Neural crest cell (in vitro differentiated cells): ENCODE results near the gene RETREG1. TPM values are rescaled to one million over a fixed set of nuclear protein-coding genes. Genes with fewer than 3 reads are reported as not detected.

Experiments used
- DNase-seq: peaks from one replicate; pipeline ENCODE4 v3.0.0; 2021; ENCODE audit warnings: low read depth, mixed read lengths, low spot score
- H3K27ac Mint-ChIP-seq: one replicate; pipeline ENCODE4 v1.8.0; 2021; ENCODE audit warnings: mild to moderate bottlenecking, mixed read lengths; ENCODE audit not compliant: unreplicated experiment
- H3K27me3 Mint-ChIP-seq: 2 replicates; pipeline ENCODE4 v1.8.0; 2021; ENCODE audit warnings: low read depth, mild to moderate bottlenecking, mixed read lengths
- H3K36me3 Mint-ChIP-seq: 2 replicates; pipeline ENCODE4 v1.8.0; 2021; ENCODE audit warnings: low read depth, mild to moderate bottlenecking, mixed read lengths
- H3K4me1 Mint-ChIP-seq: 2 replicates; pipeline ENCODE4 v1.8.0; 2021; ENCODE audit warnings: mixed read lengths
- H3K4me3 Mint-ChIP-seq: one replicate; pipeline ENCODE4 v1.8.0; 2021; ENCODE audit warnings: mild to moderate bottlenecking, mixed read lengths
- H3K9me3 Mint-ChIP-seq: 2 replicates; pipeline ENCODE4 v1.8.0; 2021; ENCODE audit warnings: mixed read lengths
- total RNA-seq: library from RNA; stranded (reverse); gene quantifications from 2 replicates; pipeline ENCODE4 v1.2.1, GENCODE V29; 2021
- TF ChIP-seq, protein P1 (sequence below): fragments of 200-600 bp; sonication (generic); conservative IDR thresholded peaks from 2 replicates; pipeline ENCODE4 v1.5.0; 2021; ENCODE audit warnings: antibody characterized with exemption, mild to moderate bottlenecking

The RETREG1 gene
- total RNA-seq, 1 donor from 2014 or later: 6.2 TPM

- no peak for DNase-seq
- H3K27ac Mint-ChIP-seq: no peak overlapping the region
- H3K4me3 Mint-ChIP-seq: no peak overlapping the region
- TF ChIP-seq, protein P1, sequence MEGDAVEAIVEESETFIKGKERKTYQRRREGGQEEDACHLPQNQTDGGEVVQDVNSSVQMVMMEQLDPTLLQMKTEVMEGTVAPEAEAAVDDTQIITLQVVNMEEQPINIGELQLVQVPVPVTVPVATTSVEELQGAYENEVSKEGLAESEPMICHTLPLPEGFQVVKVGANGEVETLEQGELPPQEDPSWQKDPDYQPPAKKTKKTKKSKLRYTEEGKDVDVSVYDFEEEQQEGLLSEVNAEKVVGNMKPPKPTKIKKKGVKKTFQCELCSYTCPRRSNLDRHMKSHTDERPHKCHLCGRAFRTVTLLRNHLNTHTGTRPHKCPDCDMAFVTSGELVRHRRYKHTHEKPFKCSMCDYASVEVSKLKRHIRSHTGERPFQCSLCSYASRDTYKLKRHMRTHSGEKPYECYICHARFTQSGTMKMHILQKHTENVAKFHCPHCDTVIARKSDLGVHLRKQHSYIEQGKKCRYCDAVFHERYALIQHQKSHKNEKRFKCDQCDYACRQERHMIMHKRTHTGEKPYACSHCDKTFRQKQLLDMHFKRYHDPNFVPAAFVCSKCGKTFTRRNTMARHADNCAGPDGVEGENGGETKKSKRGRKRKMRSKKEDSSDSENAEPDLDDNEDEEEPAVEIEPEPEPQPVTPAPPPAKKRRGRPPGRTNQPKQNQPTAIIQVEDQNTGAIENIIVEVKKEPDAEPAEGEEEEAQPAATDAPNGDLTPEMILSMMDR: no peak
- H3K27me3 Mint-ChIP-seq: no peaks in the 10 kb centered on the region
- H3K36me3 Mint-ChIP-seq: no peaks in the 10 kb centered on the region
- H3K9me3 Mint-ChIP-seq: peaks cover 2% of the 10 kb centered on the region
- H3K4me1 Mint-ChIP-seq: no peaks in the 10 kb centered on the region
These were observed 49.4 kb downstream of the RETREG1 start for GRCh38 chr5:16567365-16567764.

GRCh38 chr5:16565118-16565517 is 51.7 kb downstream of the RETREG1 start:
- no peak overlapping the region for H3K4me3 Mint-ChIP-seq
- peaks cover 2% of the 10 kb centered on the region for H3K9me3 Mint-ChIP-seq
- TF ChIP-seq, protein P1: no peak
- no peak overlapping the region for H3K27ac Mint-ChIP-seq
- no peak for DNase-seq
- H3K27me3 Mint-ChIP-seq: no peaks in the 10 kb centered on the region
- H3K36me3 Mint-ChIP-seq: no peaks in the 10 kb centered on the region
- H3K4me1 Mint-ChIP-seq: no peaks in the 10 kb centered on the region

DNA sequence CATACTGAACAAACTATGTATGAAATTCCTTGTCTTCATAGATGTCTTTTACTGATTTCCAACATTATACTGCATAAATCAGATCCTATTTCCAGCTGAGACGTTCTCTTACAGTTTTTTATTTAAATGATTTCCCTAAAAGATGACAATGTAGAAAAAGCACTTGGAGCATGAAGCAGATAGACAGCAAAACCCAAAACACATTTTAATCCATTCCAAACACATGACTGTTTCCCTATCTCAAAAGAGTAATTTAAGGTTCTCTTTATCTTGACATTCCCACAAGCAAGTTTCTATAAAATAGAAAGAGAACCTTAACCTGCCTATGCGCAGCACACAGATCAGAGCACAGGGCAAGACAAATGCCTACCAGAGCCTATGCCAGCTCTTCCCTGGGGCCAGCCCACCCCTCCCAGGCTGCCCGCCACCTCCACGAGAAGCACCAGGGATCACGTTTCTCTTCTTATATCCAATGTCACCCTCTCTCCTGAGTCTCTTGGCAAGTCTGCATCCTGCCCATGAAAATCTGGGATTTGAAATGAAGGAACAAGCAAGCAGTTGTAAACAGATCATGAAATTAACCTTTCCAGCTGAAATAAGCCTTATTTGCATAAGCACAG is 52.4 kb downstream of the RETREG1 start:
- Mint-ChIP-seq H3K27me3 (no peaks in the 10 kb centered on the region), H3K36me3 (no peaks in the 10 kb centered on the region)

GRCh38 chr5:16563686-16564085 is 53.1 kb downstream of the RETREG1 start:
- Mint-ChIP-seq H3K4me3 (no peak overlapping the region), H3K4me1 (peaks cover 5% of the 10 kb centered on the region), H3K9me3 (peaks cover 2% of the 10 kb centered on the region), H3K27ac (no peak overlapping the region), H3K36me3 (no peaks in the 10 kb centered on the region), H3K27me3 (no peaks in the 10 kb centered on the region)
- DNase-seq: no peak
- TF ChIP-seq, protein P1: no peak

More for the DNA sequence above, 52.4 kb downstream of the RETREG1 start:
- Mint-ChIP-seq H3K27ac (no peak overlapping the region), H3K4me1 (no peaks in the 10 kb centered on the region), H3K9me3 (peaks cover 2% of the 10 kb centered on the region), H3K4me3 (no peak overlapping the region)
- TF ChIP-seq, protein P1: no peak
- DNase-seq: no peak

GRCh38 chr5:16561660-16562059 is 55.1 kb downstream of the RETREG1 start:
- H3K9me3 Mint-ChIP-seq: no peaks in the 10 kb centered on the region

More at GRCh38 chr5:16561660-16562059, 55.1 kb downstream of the RETREG1 start:
- TF ChIP-seq, protein P1: no peak
- DNase-seq: no peak
- H3K4me1 Mint-ChIP-seq: peaks cover 23% of the 10 kb centered on the region
- H3K27me3 Mint-ChIP-seq: no peaks in the 10 kb centered on the region
- no peaks in the 10 kb centered on the region for H3K36me3 Mint-ChIP-seq
- no peak overlapping the region for H3K27ac Mint-ChIP-seq
- no peak overlapping the region for H3K4me3 Mint-ChIP-seq
